ENCODE measurements around the gene NDUFS1. TPM values are rescaled to one million over a fixed set of nuclear protein-coding genes. Genes with fewer than 3 reads are reported as not detected.

NDUFS1 gene
- total RNA-seq, 1 donor from 2014 or later: 47.3 TPM

DNA sequence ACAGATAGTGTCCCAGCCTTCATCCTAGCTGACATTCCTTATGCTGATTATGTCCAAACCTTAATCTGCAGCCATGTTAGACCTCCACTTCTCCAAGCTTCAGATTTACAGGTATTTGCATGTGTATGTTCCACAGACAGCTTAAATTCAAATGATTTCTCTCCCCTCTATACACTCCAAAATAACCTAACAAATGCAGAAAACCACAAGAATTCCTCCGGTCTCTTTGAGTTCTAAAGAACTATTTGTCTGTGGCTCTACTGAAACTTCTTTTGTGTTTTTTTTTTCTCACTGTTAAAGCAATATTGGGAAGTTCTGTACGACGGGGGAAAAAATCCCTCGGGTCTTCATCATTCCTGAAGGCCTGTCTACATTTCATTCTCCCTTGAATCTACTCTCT lies 8.6 kb downstream of the NDUFS1 start:
- intact Hi-C loops (cut with micrococcal nuclease): loop anchor here (10.0 kb wide), 2 partner anchors 446 to 1874 kb away; partner anchors contain the start of gene PLEKHM3

DNA sequence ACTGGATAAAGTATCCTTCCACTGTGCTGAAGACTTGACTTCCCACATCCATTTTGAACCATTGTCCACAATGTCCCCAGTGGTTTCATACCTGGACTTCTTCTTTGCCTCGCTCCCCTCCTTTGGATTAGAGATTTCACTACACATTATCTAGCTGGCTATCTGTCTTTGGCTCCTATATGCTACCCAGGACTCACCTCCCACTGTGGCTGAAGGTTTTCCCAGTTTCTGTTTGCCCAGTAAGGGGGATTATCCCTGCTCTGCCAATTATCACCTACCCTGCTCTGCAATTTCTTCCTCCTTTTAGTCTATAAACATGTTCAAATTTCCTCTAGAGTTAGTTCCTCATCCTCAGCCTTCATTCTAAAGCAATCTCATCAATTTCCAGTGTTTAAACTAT lies 9.1 kb downstream of the NDUFS1 start:
- ChIA-PET POLR2A (interaction anchor here (1.4 kb wide), 1 partner anchor 10 kb away, joined by 4 read pairs; the partner anchor contains the start of genes EEF1B2 and NDUFS1), CTCF (no interaction called here)
- intact Hi-C loops (cut with micrococcal nuclease): loop anchor here (10.0 kb wide), 2 partner anchors 445 to 1875 kb away; partner anchors contain the start of gene PLEKHM3
- H3K9me3 Mint-ChIP-seq: no peaks in the 10 kb centered on the region
- peaks cover 5% of the 10 kb centered on the region for H3K4me1 Mint-ChIP-seq
- peaks cover 60% of the 10 kb centered on the region for H3K36me3 Mint-ChIP-seq (ENCODE audit: low read depth)
- ATAC-seq (ENCODE audit: low read depth) (no peak), DNase-seq (no peak)
- H3K27ac Mint-ChIP-seq: no peak overlapping the region
- TF ChIP-seq, protein P1, sequence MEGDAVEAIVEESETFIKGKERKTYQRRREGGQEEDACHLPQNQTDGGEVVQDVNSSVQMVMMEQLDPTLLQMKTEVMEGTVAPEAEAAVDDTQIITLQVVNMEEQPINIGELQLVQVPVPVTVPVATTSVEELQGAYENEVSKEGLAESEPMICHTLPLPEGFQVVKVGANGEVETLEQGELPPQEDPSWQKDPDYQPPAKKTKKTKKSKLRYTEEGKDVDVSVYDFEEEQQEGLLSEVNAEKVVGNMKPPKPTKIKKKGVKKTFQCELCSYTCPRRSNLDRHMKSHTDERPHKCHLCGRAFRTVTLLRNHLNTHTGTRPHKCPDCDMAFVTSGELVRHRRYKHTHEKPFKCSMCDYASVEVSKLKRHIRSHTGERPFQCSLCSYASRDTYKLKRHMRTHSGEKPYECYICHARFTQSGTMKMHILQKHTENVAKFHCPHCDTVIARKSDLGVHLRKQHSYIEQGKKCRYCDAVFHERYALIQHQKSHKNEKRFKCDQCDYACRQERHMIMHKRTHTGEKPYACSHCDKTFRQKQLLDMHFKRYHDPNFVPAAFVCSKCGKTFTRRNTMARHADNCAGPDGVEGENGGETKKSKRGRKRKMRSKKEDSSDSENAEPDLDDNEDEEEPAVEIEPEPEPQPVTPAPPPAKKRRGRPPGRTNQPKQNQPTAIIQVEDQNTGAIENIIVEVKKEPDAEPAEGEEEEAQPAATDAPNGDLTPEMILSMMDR (IDR thresholded peaks at IDR 0.05): no peak
- H3K4me3 Mint-ChIP-seq: no peak overlapping the region
- no peaks in the 10 kb centered on the region for H3K27me3 Mint-ChIP-seq

More for the DNA sequence above, 8.6 kb downstream of the NDUFS1 start:
- peaks cover 55% of the 10 kb centered on the region for H3K36me3 Mint-ChIP-seq (ENCODE audit: low read depth)
- TF ChIP-seq, protein P1 (IDR thresholded peaks at IDR 0.05): no peak
- DNase-seq (no peak), ATAC-seq (ENCODE audit: low read depth) (no peak)
- no peaks in the 10 kb centered on the region for H3K27me3 Mint-ChIP-seq
- no peak overlapping the region for H3K4me3 Mint-ChIP-seq
- H3K9me3 Mint-ChIP-seq: no peaks in the 10 kb centered on the region
- ChIA-PET CTCF (no interaction called here), POLR2A (interaction anchor here (1.4 kb wide), 1 partner anchor 9 kb away, joined by 4 read pairs; the partner anchor contains the start of genes EEF1B2 and NDUFS1)
- H3K27ac Mint-ChIP-seq: no peak overlapping the region
- H3K4me1 Mint-ChIP-seq: peaks cover 5% of the 10 kb centered on the region

DNA sequence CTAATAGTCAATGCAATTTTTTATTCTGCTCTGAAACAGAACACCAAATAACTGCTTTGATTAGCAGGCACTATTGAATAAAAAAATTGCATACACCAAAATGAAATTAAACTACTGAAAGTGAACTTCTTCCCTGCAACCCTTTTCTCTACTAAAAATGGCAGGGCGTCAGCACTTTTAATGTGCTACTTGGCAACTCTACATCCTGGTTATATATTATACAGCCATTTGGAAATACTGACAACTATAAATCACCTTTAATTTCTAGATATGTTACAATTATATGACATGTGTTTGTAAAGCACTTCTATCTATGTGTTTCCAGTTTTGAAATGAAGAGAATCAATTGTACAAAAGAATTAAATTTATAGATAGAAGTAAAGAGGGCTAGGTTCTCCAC lies 9.9 kb downstream of the NDUFS1 start:
- TF ChIP-seq, protein P1 (IDR thresholded peaks at IDR 0.05): no peak
- CTCF ChIA-PET: no interaction called here
- DNase-seq (no peak), ATAC-seq (ENCODE audit: low read depth) (no peak)
- Mint-ChIP-seq H3K4me1 (peaks cover 5% of the 10 kb centered on the region), H3K4me3 (no peak overlapping the region), H3K27ac (no peak overlapping the region), H3K9me3 (no peaks in the 10 kb centered on the region), H3K36me3 (ENCODE audit: low read depth) (peaks cover 65% of the 10 kb centered on the region), H3K27me3 (no peaks in the 10 kb centered on the region)
- POLR2A ChIA-PET: no interaction called here
- intact Hi-C loops (cut with micrococcal nuclease): no loop called here

DNA sequence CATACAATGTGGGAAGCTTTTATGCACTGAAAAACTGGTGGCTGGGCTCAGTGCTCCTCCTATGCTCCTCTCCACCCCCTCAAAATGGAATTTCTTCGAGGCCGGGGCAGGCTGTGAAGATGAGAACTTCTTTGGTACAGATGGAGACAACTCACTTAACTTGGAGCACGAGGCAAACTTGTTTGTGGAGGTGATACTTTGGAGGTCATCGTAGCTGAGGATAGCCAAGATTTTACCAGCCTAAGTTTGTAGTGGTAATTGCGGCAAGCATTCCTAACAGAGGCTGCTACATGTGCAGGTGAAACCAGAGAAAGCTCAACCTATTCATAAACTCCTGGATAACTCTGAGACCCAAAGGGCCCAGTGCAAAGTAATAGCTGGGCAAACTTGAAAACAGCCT lies 13.6 kb downstream of the NDUFS1 start:
- TF ChIP-seq, protein P1 (IDR thresholded peaks at IDR 0.05): no peak
- H3K36me3 Mint-ChIP-seq (ENCODE audit: low read depth): peaks cover 79% of the 10 kb centered on the region
- no peaks in the 10 kb centered on the region for H3K4me1 Mint-ChIP-seq
- CTCF ChIA-PET: interaction anchor here (1.5 kb wide), 1 partner anchor 21 kb away, joined by 3 read pairs; no protein-coding TSS in a partner anchor
- no peak for ATAC-seq (ENCODE audit: low read depth)
- no peak overlapping the region for H3K27ac Mint-ChIP-seq
- H3K27me3 Mint-ChIP-seq: no peaks in the 10 kb centered on the region
- no peak overlapping the region for H3K4me3 Mint-ChIP-seq
- H3K9me3 Mint-ChIP-seq: no peaks in the 10 kb centered on the region
- POLR2A ChIA-PET: no interaction called here
- no peak for DNase-seq
- intact Hi-C loops (cut with micrococcal nuclease): no loop called here

DNA sequence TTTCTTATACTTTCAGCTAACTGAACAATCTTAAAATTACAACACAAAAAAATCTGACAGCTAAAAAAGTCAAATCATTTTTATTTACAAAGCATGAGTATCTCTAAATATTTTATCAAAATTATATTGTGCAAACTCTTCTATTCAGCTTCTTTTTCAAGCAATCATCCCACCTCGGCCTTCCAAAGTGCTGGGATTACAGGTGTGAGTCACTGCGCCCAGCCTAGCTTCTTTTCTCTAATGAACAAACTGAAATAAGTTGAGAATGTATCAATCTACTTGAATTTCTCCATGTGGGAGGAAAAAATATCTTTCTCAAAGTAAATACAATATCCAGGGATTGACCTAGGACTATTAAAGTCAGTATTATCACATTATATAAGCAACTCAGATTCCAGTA lies 14.9 kb downstream of the NDUFS1 start:
- TF ChIP-seq, protein P1 (IDR thresholded peaks at IDR 0.05): no peak
- Mint-ChIP-seq H3K4me3 (no peak overlapping the region), H3K9me3 (no peaks in the 10 kb centered on the region), H3K4me1 (no peaks in the 10 kb centered on the region), H3K27ac (no peak overlapping the region), H3K36me3 (ENCODE audit: low read depth) (peaks cover 77% of the 10 kb centered on the region), H3K27me3 (no peaks in the 10 kb centered on the region)
- ATAC-seq (ENCODE audit: low read depth) (no peak), DNase-seq (no peak)
- ChIA-PET CTCF (interaction anchor here (1.5 kb wide), 1 partner anchor 22 kb away, joined by 3 read pairs; no protein-coding TSS in a partner anchor), POLR2A (no interaction called here)
- intact Hi-C loops (cut with micrococcal nuclease): no loop called here
